SIG-M5 treated with dmso at 0.1 percent for 504 hours (cell line): ENCODE results near the gene GRIN3B.

ENCODE experiments used
- DNase-seq: peaks from one replicate; lab custom pipeline; 2025; ENCODE audit not compliant: unreplicated experiment; lab: John Stamatoyannopoulos, UW

The GRIN3B gene

DNA sequence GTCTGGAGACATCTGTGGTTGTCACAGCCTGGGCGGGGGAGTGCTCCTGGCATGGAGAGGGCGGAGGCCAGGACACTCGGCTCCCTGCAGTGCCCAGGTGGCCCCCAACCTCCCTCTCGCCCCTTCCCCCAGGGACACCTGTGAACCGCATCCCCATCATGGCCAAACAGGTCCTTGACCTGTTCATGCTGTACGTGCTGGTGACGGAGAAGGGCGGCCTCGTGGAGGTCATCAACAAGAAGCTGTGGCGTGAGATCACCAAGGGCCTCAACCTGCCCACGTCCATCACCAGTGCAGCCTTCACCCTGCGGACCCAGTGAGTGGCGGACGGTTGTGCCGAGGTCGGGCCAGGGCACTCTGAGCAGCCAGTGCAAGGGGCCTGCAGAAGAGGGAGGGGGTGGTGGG is 36.1 kb upstream of the GRIN3B start:
- DNase-seq: no peak

DNA sequence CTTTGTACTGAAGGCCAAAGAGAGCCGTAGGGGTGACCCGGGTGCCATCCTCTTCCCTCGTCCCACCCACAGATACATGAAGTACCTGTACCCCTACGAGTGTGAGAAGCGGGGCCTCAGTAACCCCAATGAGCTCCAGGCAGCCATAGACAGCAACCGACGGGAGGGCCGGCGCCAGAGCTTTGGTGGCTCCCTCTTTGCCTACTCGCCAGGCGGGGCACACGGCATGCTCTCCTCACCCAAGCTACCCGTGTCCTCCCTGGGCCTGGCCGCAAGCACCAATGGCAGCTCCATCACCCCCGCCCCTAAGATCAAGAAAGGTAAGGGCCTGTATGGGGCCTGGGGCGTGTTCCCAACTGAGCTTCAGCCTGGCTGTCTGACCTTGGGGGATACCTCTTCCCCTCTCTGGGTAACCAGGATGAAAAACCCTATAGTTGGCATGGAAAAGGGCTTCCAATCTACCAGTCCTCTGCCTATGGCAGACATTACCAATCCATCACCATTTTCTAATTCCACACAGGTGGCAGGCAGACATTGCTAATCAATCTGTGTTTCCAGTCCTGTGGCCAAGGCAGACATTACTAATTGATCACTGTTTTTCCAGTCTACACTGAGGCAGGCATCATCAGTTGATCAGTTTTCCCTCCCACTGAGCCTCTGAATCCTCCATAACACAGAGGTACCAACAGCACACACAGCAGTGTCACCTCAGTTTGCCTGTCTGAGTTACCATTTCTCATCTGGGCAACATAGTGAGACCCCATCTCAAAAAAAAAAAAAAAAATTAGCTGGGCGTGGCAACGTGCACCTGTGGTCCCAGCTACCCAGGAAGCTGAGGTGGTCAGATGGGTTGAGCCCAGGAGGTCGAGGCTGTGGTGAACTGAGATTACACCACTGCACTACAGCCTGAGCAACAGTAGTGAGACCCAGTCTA is 35.2 kb upstream of the GRIN3B start:
- no peak for DNase-seq

DNA sequence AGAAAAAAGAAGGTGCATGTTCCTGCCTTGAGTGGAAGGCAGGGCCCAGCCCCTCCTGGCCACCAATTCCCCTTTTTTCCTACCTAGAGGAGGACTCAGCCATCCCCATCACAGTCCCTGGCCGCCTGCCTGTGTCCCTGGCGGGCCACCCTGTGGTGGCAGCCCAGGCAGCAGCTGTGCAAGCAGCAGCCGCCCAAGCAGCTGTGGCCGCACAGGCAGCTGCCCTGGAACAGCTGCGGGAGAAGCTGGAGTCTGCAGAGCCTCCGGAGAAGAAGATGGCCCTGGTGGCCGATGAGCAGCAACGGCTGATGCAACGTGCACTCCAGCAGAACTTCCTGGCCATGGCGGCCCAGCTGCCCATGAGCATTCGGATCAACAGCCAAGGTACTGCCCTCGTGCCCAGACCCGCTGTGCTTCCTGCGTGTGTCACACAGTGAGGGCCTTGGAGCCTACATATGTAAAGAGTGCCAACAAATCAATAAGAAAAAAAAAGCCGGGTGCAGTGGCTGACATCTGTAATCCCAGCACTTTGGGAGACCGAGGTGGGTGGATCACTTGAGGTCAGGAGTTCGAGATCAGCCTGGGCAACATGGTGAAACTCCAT is 33.6 kb upstream of the GRIN3B start:
- DNase-seq: no peak

DNA sequence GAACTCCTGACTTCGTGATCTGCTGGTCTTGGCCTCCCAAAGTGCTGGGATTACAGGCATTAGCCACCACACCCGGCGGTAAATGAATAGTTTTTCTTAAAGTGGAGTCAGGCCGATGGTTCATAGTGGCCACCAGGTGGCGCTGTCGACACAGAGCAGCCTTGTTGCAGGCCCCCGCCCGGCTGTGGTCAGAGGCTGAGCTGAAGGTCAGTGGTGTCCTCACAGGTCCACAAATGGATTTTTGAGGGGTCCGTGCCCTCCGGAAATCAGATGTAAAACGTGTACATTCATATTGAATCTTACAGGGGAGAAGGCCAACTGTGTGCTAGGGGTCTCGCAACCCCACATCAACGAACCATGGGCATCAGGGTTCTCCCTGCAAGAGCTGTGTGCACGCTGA is 29.5 kb upstream of the GRIN3B start:
- DNase-seq: no peak

DNA sequence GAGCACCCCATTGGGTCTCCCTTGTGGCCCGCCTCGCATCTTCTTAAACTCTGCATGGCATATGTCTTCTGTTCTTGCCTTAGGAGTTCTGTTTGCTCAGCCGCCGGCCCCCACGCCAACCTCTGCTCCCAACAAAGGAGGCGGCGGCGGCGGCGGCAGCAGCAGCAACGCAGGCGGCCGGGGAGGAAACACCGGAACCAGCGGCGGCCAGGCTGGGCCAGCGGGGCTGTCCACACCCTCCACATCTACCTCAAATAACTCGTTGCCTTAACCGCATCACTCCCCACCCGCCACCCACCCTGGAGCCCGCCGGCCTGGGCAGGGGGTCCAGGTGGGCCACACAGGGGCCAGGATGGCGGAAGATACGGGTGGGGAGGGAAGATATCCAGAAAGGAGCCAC is 28.4 kb upstream of the GRIN3B start:
- no peak for DNase-seq

DNA sequence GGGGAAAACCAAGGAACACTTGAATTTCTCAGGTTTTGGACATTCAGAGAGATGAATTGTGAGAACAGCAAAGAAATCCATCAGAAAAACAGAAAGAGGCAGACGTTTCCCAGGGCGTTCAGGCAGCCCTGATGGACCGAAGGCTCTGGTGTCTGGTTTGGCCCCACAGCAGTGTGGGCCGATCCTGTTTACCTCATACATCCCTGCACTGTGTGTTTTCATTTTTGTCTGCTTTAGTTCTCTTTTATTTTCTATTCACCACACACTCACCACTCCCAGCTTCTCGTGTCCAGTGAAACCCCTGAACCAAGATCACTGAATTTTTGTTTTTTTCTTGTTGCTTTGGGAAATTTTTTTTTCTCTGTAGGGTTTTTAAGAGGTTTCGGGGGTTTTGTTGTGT is 27.9 kb upstream of the GRIN3B start:
- DNase-seq: no peak

DNA sequence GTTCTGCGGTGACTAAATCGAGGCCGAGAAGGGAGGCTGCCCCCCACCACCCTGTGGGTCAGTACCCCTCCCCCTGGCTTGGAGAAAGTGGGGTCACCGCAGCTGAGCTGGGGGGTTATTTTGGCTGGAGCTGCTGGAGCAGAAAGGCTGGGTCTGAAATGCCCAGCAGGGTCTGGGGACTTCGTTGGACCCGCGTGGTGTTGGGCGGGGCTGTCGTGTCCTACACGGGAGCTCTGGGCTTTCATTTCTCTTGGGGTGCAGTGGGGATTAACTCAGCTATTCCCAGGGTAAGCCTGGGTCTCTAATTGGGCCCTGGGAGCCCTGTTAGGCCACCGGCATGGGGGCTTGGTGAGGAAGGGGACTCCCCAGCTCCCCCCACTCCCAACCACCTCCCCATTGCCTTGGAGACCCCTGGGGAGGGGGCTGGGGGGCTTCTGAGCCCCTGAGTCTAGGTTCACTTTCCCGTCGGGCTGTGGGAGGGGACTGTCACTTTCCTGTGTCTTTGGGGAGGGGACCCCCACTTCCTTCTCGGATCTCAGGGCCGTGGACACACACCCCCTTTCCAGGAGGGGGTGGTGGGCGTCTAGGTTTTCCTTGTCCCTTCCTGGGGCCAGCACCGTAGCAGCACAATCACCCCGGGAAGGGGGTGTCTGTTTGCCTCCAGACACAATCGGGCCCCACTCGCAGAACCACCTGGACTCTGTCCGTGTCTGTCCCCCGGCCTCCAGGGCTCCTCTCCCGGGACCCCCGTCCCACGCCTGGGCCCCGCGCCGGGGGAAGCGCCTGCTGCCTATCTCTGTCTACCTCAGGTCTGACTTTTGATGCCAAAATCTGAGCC is 26.3 kb upstream of the GRIN3B start:
- no peak for DNase-seq

DNA sequence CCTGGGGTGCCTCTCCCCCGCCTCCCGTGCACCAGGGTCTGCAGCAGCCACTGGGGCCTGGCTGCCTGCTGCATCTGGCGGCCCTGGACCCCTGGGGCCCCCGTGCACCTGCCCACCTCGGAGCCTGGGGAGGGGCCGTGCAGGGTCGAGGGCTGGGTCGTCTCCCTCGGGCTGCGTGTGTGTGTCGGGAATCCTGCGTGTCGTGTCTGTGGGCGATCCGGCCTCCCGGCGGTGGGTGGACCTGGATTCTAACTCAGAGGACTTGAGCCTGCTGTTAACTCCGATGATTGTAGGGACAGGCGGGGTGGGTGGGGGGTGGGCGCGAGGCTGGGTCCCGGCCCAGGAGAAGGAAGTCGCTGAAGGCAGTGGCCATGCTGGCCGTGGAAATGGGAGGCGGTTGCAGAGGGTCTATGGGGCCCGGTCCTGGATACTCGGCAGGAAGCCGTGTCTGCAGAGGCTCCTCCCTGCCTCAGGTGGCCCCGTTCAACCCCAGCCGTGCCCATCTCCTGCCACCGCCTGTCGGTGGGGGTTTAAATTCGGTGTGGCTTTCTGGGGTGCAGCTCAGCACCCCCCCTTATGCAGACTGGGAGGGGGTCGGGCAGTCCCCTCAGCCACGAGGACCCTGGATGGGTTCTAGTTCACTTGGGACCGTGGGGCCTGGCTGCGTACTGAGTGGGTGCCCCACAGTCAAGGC is 25.5 kb upstream of the GRIN3B start:
- no peak for DNase-seq

DNA sequence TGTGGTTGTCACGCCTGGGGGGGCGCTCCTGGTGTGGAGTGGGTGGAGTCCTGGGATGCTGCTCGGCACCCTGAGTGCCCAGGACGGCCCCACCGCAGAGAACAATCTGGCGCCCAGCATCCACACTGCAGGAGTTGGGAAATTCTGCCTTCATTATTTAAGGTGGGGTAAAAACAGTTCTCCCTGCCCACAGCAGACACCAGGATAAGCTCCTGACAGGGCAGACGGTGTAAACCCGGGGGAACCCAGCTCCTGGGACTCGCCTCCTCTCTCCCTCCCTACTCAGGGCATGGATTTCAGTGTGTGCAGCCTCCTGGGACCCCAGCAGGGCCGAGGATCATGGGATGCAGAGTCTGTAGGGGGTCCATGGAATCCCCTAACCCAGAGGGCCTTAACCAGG is 23.7 kb upstream of the GRIN3B start:
- no peak for DNase-seq

DNA sequence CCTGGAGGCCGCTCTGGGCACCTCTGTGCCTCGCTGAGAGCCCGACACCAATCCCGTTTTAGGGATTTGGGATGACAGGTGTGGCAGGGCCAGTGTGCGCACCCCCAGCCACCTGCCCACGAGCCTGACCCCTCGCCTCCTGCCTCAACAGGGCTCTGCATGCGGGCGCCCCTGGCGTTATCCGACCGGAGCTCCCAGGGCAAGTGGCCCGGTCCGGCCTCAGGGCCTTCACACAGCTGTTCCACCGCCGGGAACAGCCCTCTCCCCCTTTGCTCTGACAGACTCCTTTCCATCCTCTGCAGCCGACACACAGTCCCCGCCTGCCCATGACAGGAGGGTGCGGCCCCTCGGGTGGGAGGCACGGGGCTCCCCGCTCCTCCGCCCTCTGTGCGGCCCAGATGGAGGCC is 23.2 kb upstream of the GRIN3B start:
- DNase-seq: no peak

DNA sequence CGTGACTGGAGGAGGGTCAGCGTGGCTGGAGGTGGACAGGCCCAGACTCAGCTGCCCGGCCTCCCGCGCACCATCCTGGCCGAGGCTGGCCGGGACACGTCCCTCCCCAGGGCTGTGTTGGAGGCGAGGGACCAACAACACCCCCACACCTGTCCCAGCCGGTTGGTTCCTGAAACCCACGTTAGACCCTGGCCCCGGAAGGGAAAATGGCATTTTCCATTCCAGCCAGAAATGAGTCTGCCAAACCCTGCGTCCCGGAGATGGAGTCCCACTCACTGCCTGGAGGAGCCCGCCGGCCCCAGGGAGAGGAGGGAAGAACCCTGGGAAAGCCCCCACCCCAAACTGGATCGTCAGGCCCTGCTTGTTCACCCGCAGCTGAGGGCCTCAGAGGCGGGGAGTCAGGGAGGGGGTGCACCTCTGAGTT is 20.9 kb upstream of the GRIN3B start:
- no peak for DNase-seq

DNA sequence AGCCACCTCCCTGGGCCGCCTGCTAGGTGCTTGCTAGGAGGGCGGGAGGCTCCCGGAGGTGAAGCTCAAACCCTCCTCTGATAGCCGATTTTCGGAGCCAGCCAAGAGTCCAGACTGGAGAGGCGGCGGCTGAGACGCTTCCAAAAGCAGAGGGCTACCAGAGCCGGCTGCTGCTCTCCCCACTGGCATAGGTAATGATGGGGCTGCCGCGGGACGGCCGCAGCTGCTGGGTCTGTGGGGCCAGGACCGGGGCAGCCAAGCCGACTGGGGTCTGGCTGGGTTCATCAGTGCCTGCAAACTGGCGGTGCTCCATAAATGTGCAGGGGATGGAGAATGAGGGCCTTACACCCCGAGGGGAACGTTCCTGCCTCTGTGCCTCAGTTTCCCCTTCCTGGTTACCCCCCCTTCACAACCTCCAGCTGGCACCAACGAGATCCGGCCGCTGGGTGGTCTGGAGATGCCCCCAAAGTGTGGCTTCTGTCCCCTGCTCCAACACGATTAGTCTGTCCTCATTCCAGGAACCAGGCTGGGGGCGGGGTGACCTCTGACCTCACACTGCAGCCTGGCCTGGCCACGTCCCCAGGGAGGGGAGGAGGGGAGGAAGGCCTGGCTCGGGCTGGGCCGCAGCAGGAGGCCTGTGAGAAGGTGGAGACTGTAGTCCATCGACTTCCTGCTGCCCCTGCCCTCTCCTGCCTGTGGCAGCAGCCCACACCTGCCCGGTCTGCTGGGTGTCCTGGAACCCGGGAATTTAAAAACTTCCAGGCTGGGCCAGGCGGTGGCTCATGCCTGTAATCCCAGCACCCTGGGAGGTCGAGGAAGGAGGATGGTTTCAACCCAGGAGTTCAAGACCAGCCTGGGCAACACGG is 19.9 kb upstream of the GRIN3B start:
- no peak for DNase-seq

DNA sequence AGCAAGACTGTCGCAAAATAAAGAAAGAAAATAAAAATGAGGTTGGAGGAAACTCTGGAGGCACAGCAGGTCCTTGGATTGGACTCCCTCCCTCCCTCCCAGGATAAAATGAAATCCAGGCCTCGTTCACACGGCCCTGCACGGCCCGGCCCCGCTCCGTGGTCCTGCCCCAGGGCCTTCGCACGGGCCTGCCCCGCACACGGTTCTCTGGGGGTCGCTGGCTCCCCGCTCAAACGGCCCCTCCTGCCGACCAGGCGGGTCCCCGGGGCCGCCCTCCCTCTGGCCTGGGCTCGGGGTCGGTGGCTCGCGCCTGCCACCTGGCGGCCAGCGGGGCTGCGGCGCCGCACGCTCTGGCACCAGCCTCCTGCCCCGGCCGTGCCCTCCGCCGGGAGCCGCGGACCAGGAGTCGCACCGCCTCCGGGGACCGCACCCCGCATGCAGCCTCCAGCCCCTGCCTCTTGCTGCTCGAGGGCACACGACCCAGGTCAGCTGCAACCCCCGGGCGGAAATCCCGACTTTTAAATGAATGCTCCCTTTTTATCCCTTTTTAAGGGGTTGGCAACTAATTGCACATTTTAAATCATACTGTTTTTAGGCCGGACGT is 17.6 kb upstream of the GRIN3B start:
- DNase-seq: no peak

DNA sequence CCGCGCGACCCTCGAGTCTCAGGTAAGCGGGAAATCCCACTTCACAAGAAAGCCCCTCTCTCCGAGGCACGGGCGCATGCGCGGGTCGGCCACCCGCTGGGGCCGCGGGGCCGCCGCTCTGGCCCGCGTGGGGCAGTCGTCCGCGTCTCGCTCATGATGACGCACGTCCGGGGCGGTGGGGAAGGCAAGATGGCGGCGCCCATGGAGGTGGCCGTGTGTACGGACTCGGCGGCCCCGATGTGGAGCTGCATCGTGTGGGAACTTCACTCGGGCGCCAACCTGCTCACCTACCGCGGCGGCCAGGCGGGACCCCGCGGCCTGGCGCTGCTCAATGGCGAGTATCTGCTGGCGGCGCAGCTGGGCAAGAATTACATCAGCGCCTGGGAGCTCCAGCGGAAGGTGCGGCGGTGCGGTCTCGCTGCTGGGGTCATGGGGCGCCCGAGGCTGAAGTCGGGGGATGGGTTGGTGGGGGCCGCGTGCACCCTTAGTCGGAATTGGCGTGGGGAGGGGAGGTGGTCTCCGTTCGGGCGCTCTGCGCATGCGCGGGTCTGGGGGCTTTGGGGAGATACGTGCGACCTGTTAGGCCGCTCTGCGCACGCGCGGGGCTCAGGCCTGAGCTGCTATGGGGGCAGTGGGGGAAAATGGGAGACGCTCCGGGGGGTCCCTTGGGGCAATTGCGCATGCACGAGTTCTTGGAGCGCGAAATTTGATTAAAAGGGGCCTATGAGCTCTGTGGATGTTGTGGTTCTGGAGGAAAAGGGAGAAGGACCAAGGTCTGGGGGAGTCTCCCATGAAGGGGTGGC is 15.9 kb upstream of the GRIN3B start, which contains the start of gene WDR18:
Gene WDR18 (plus strand): TSS at position 181 of the 803 bp plus-strand sequence. CDS start 9 bp downstream, at position 190.
- DNase-seq: peak; percentile 77

DNA sequence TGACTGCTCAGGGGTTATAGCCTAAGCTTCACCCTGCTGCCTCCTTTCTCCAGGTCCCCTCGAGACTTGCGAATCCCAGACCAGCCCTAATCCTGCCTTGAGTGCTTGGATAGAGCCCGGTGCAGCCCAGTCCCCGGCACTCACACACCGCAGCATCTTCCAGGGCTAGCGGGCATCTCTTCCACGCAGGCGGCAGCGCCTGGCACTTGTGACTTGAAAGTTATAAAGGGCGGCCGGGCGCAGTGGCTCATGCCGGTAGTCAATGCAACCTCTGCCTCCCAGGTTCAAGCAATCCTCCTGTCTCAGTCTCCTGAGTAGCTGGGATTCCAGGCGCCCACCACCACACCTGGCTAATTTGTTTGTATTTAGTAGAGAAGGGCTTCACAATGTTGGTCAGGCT is 14.1 kb upstream of the GRIN3B start:
- DNase-seq: no peak

DNA sequence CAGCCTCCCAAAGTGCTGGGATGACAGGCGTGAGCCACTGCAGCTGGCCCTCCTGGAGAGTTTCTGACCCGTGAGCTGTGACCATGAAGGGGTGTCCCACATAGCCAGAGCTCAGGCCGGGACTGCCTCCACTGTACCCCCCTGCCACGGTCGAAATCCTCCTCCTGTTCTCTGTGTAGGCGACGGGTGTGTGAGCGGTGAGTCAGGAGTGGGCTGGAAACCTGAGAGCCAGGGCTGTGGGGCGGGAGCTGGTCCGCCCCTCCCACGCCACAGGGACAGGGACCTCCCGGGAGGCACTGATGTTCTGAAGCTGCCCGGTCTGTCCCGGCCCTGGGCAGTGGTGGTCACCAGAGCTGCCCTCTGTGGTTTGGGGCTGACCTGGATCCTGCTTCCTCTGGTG is 12.1 kb upstream of the GRIN3B start:
- no peak for DNase-seq

DNA sequence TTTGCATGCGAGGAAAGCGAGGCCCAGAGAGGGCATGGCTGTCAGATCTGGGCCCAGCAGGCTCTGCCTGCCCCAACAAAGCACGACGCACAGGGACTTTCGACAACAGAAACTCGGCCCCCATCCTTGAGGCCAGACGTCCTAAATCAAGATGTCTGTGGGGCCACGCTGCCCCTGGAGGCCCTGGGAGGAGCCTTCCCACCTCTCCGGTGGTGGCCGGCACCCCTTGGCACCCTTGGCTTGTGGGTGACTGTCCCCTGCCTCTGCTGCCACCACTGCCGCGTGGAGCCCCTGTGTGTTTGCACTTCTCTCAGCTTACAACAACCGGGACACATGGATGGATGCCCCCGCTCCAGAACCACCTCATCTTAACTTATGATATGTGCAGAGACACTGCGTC is 11.7 kb upstream of the GRIN3B start:
- no peak for DNase-seq

DNA sequence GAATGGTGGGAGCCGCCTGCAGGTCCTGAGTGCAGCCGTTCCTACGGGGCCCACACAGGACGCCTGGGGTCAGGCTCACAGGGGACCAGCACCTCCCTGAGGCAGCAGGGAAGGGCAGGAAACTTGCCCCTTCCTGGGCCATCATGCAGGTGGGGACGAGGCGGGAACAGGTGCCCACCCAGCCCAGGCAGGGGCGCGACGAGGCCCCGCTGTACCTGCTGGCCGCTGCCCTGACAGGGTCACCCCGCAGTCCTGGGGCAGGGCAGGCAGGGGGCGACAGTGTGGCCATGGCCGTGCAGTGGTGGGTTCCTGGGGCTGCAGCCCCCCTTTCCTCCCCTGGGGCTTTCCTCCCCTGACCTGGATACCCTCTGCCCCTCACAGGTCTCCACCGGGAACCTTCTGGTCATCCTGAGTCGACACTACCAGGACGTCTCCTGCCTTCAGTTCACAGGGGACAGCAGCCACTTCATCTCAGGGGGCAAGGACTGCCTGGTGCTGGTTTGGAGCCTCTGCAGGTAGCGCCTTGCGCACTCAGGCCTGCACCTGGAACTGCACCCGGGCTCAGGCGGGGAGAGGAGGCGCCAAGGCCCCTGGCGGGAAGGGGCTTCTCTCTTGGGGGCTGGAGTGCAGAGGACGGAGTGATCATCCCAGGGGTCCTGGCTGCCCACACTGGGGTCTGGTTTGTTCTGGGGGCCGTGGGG is 10.7 kb upstream of the GRIN3B start:
- DNase-seq: no peak
